HG03354 (cell line): ENCODE measurements around the gene KLRG1.
A peak's percentile ranks its signal among the peaks of the same experiment; 100 is the strongest.

ENCODE experiments used
- ATAC-seq: cut with Tn5 transposase; IDR thresholded peaks from one replicate; pipeline ENCODE4 v1.9.1; 2021; ENCODE audit warnings: mild to moderate bottlenecking; ENCODE audit not compliant: unreplicated experiment, poor library complexity, severe bottlenecking

Gene KLRG1

DNA sequence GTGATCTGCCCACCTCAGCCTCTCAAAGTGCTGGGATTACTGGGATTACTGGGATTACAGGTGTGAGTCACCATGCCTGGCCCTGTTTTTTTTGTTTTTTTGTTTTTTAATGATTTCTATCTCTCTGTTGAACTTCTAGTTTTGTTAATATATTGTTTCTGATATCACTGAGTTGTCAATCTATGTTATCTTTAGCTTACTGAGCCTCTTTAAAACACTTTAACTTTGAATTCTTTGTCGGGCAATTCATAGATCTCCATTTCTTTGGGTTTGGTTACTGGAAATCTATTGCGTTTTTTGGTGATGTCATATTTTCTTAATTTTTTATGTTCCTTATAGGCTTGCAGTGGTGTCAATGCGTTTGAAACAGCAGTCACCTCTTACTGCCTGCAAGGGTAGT lies 9.2 kb upstream of the KLRG1 start:
- no peak for ATAC-seq

- no peak for ATAC-seq
These were observed 4.1 kb upstream of the KLRG1 start for GRCh38 chr12:8985213-8985754.

GRCh38 chr12:8987163-8987562 lies 2.2 kb upstream of the KLRG1 start:
- no peak for ATAC-seq

DNA sequence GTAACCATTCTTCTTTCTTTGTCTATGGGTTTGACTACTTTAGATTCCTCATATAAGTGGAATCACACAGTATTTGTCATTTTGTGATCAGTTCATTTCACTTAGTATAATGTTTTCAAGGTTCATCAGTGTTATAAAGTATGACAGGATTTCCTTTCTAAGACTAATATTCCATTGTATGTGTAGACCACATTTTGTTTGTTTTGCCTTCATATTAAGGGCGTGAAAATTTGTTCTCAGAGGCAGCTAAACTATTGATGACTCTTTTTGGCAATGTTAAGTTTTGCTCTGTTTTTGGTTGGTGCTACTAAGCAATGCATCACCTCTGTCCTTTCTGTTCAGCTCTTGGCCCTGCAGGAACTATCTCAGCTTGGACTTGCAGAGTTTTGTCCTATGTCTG lies 1.7 kb upstream of the KLRG1 start:
- ATAC-seq = no peak

- no peak for ATAC-seq
These were observed 2.3 kb downstream of the KLRG1 start for GRCh38 chr12:8991371-8992345.

- ATAC-seq = no peak
These were observed 4.5 kb downstream of the KLRG1 start for GRCh38 chr12:8993827-8994226.

GRCh38 chr12:8995021-8995775 lies 5.9 kb downstream of the KLRG1 start:
- ATAC-seq = no peak

GRCh38 chr12:8996682-8997405 lies 7.5 kb downstream of the KLRG1 start:
- ATAC-seq = peak; percentile 96

DNA sequence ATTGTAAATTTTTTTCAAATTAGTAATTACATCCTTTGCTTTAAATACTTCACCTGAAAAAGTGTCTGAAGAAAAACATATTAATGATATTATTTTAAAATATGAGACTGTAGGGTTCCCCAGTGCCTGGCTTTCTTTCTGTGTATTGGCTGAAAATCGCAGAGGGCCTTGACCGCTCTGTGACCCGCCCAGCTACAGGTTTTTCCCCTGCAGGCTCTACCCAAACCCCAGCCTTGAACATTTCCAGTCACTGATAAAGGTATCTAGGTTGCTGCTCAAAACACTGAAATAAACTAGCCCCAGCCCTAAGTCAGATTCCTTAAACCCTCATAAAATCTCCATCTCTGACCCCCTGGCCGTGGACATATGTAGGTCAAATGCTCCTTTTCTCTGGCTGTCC lies 11.9 kb downstream of the KLRG1 start:
- no peak for ATAC-seq

- ATAC-seq = no peak
These were observed 13.0 kb downstream of the KLRG1 start for GRCh38 chr12:9002335-9002734.

DNA sequence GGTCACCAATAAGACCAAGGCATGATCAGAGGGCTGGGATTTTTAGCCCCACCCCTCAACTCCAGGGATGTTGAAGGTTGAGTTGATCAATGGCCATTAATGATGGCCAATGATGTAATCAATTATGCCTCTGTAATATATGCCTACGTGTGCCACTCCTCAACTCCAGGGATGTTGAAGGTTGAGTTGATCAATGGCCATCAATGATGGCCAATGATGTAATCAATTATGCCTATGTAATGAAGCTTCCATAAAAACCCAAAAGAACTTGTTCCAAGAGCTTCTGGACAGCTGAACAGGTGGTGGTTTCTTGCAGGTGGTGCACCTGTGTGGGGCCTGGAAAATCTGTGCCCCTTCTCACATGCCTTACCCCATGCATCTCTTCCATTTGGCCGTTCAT lies 33.2 kb downstream of the KLRG1 start:
- ATAC-seq = no peak

GRCh38 chr12:9024512-9024911 lies 35.2 kb downstream of the KLRG1 start:
- no peak for ATAC-seq

- no peak for ATAC-seq
These were observed 38.1 kb downstream of the KLRG1 start for GRCh38 chr12:9027161-9028059.

- no peak for ATAC-seq
These were observed 41.4 kb downstream of the KLRG1 start for GRCh38 chr12:9030776-9031175.

DNA sequence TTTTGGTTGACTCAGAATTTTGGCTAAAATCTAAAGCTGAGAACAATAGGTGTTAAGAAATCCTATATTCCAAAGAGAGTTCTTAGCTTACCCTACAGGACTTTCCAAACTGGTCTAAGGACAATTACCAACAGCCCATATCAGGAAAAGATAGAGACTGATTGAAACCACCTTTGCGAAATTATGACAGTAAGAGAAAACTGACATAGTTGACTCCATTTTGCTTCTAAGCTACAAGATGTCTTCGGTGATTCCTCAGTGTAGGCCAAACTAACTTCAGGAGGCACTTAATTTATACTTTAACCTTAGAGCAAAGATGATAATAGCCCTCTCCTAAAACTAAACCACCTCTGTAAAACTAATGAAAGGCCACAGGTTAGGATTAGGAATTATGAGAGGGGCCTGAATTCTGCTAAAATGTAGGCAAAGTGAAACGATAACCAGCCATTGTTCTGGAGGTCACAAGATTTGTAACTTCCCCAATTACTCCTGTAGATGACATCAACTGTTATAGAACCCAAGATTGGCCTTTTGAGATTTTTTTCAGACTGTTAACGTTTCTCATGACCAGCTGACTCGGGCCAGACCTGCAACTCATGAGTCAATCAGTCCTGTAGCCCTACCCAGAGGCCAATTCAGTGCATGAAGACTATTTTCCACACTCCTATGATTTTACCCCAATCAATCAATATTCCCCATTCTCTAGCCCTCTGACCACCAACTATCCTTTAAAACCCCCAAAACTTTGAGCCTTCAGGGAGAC lies 43.0 kb downstream of the KLRG1 start:
- ATAC-seq = no peak

GRCh38 chr12:9033265-9033887 lies 44.0 kb downstream of the KLRG1 start:
- ATAC-seq = no peak

DNA sequence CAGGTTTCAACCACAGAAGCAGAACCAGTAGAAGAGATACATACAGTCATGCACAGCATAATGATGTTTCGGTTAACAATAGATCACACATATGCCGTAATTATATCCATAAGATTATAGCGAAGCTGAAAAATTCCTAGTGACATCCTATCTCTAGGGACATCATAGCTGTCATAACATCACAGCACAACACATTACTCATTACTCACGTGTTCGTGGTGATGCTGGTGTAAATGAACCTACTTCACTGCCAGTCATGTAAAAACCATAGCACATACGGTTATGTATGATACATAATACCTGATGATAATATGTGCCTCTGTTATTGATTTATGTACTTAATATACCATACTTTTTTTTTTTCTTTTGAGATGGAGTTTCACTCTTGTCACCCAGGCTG lies 44.7 kb downstream of the KLRG1 start:
- ATAC-seq = no peak

- ATAC-seq = no peak
These were observed 46.9 kb downstream of the KLRG1 start for GRCh38 chr12:9036227-9036626.
